NK-92 (cell line): Measurements from ENCODE around the gene SARDH.

ENCODE experiments used
- DNase-seq: peaks from one replicate; lab custom pipeline; 2025; ENCODE audit not compliant: unreplicated experiment; lab: John Stamatoyannopoulos, UW

The SARDH gene

GRCh38 chr9:133716564-133717112 lies 21.5 kb downstream of the SARDH start:
- no peak for DNase-seq

GRCh38 chr9:133715866-133716563 lies 22.1 kb downstream of the SARDH start:
- DNase-seq, result no peak

GRCh38 chr9:133715295-133715865 lies 22.8 kb downstream of the SARDH start:
- DNase-seq, result no peak

GRCh38 chr9:133714606-133715294 lies 23.4 kb downstream of the SARDH start:
- no peak for DNase-seq

GRCh38 chr9:133713960-133714495 lies 24.1 kb downstream of the SARDH start:
- DNase-seq, result no peak

- DNase-seq, result no peak
Observed at GRCh38 chr9:133713150-133713959, 24.8 kb downstream of the SARDH start.

- no peak for DNase-seq
Observed at GRCh38 chr9:133712221-133713100, 25.7 kb downstream of the SARDH start.

- no peak for DNase-seq
Observed at GRCh38 chr9:133711428-133712220, 26.5 kb downstream of the SARDH start.

GRCh38 chr9:133710661-133711427 lies 27.3 kb downstream of the SARDH start:
- DNase-seq, result no peak

GRCh38 chr9:133709691-133710571 lies 28.2 kb downstream of the SARDH start:
- no peak for DNase-seq

- DNase-seq, result no peak
Observed at GRCh38 chr9:133709015-133709611, 29.0 kb downstream of the SARDH start.

- no peak for DNase-seq
Observed at GRCh38 chr9:133708246-133709014, 29.7 kb downstream of the SARDH start.

GRCh38 chr9:133707763-133708245 lies 30.3 kb downstream of the SARDH start:
- DNase-seq, result no peak

- DNase-seq, result no peak
Observed at GRCh38 chr9:133707065-133707762, 30.9 kb downstream of the SARDH start.

- DNase-seq, result no peak
Observed at GRCh38 chr9:133706307-133707050, 31.7 kb downstream of the SARDH start.
